Upper lobe of right lung (tissue), 1 donor: ENCODE measurements around the gene ALK. TPM values are rescaled to one million over a fixed set of nuclear protein-coding genes. Genes with fewer than 3 reads are reported as not detected.

Experiments
- ATAC-seq: fragments of 200-7000 bp; cut with Tn5 transposase; one replicate; pipeline ENCODE4 v1.9.1; 2020; ENCODE audit warnings: mild to moderate bottlenecking, moderate library complexity
- DNase-seq: peaks from one replicate; pipeline ENCODE4 v3.0.0-alpha.2; 2020
- H3K27ac ChIP-seq: fragments of 200-600 bp; one replicate; pipeline ENCODE4 v1.8.0; 2022
- H3K27me3 ChIP-seq: fragments of 200-600 bp; one replicate; pipeline ENCODE4 v1.8.0; 2022; ENCODE audit warnings: mild to moderate bottlenecking
- H3K36me3 ChIP-seq: fragments of 200-600 bp; one replicate; pipeline ENCODE4 v1.8.0; 2022
- H3K4me1 ChIP-seq: fragments of 200-600 bp; one replicate; pipeline ENCODE4 v1.8.0; 2022
- H3K4me3 ChIP-seq: fragments of 200-600 bp; one replicate; pipeline ENCODE4 v1.8.0; 2022; ENCODE audit warnings: mild to moderate bottlenecking
- H3K9me3 ChIP-seq: fragments of 200-600 bp; one replicate; pipeline ENCODE4 v1.8.0; 2022
- intact Hi-C: fragments of 100-400 bp; cut with DNase I; formaldehyde crosslinking; loops from one replicate; pipeline ENCODE4 v1.11.0; 2022
- total RNA-seq: library from RNA; stranded (reverse); fragmentation: NEBNext Ultra II Directional; extraction: Animal tissue kit (Norgen Biotek cat#: 25700); gene quantifications from one replicate; pipeline ENCODE4 v1.2.1, GENCODE V29; 2021
- TF ChIP-seq, protein P1 (sequence below): fragments of 200-600 bp; IDR thresholded peaks from one replicate; pipeline ENCODE4 v1.8.0; 2022; ENCODE audit warnings: antibody characterized with exemption
- donor health status: DM: no; HTN: yes; CAD: no; lungs with severe emphysema.

Gene ALK
- total RNA-seq, 1 donor from 2014 or later, result not detected

- Histone ChIP-seq H3K27ac (no peak overlapping the region), H3K27me3 (no peaks in the 10 kb centered on the region), H3K4me1 (no peaks in the 10 kb centered on the region), H3K9me3 (no peaks in the 10 kb centered on the region), H3K4me3 (no peak overlapping the region), H3K36me3 (no peaks in the 10 kb centered on the region)
- intact Hi-C loops, result no loop called here
- DNase-seq, result no peak
- ATAC-seq, result no peak
- TF ChIP-seq, protein P1, sequence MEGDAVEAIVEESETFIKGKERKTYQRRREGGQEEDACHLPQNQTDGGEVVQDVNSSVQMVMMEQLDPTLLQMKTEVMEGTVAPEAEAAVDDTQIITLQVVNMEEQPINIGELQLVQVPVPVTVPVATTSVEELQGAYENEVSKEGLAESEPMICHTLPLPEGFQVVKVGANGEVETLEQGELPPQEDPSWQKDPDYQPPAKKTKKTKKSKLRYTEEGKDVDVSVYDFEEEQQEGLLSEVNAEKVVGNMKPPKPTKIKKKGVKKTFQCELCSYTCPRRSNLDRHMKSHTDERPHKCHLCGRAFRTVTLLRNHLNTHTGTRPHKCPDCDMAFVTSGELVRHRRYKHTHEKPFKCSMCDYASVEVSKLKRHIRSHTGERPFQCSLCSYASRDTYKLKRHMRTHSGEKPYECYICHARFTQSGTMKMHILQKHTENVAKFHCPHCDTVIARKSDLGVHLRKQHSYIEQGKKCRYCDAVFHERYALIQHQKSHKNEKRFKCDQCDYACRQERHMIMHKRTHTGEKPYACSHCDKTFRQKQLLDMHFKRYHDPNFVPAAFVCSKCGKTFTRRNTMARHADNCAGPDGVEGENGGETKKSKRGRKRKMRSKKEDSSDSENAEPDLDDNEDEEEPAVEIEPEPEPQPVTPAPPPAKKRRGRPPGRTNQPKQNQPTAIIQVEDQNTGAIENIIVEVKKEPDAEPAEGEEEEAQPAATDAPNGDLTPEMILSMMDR, result no peak
Observed at GRCh38 chr2:29659178-29659577, 262.2 kb downstream of the ALK start.

- Histone ChIP-seq H3K27me3 (no peaks in the 10 kb centered on the region), H3K27ac (no peak overlapping the region), H3K4me3 (no peak overlapping the region), H3K36me3 (no peaks in the 10 kb centered on the region), H3K9me3 (no peaks in the 10 kb centered on the region), H3K4me1 (no peaks in the 10 kb centered on the region)
- ATAC-seq (no peak), DNase-seq (no peak)
- TF ChIP-seq, protein P1, result no peak
- intact Hi-C loops, result no loop called here
Observed at GRCh38 chr2:29657674-29658073, 263.7 kb downstream of the ALK start.

GRCh38 chr2:29655391-29656086, 265.8 kb downstream of the ALK start:
- DNase-seq, result no peak
- Histone ChIP-seq H3K27me3 (no peaks in the 10 kb centered on the region), H3K36me3 (no peaks in the 10 kb centered on the region), H3K4me3 (no peak overlapping the region), H3K9me3 (no peaks in the 10 kb centered on the region), H3K4me1 (no peaks in the 10 kb centered on the region), H3K27ac (no peak overlapping the region)
- TF ChIP-seq, protein P1, result no peak
- ATAC-seq, result no peak
- intact Hi-C loops, result no loop called here

GRCh38 chr2:29650631-29651097, 270.7 kb downstream of the ALK start:
- no peak overlapping the region for H3K27ac ChIP-seq
- TF ChIP-seq, protein P1, result no peak
- H3K4me3 ChIP-seq, result no peak overlapping the region
- no peaks in the 10 kb centered on the region for H3K4me1 ChIP-seq
- H3K36me3 ChIP-seq, result no peaks in the 10 kb centered on the region
- no peaks in the 10 kb centered on the region for H3K27me3 ChIP-seq
- no peak for DNase-seq
- H3K9me3 ChIP-seq, result no peaks in the 10 kb centered on the region
- no peak for ATAC-seq
- intact Hi-C loops, result no loop called here

DNA sequence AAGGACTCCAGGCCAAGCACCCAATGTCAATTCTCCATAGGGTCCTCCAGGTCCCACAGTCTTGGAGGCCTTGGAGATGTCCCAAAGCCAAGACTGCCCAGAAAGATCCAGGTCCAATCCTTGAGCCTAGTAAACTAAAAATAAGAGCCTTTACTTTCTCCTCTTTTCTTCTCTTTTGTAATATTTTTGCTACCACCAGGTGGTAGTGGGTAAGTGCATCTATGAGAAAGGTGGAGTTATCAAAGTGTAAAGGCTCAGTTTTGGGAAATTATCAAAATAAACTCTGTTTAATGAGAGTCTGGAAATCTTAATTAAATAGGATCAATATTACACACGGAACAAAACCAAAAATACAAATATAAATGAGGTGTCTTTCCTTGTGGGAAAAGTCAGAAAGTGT, 276.4 kb downstream of the ALK start:
- H3K36me3 ChIP-seq, result no peaks in the 10 kb centered on the region
- no peaks in the 10 kb centered on the region for H3K9me3 ChIP-seq
- TF ChIP-seq, protein P1, result no peak
- intact Hi-C loops, result no loop called here
- H3K4me1 ChIP-seq, result no peaks in the 10 kb centered on the region
- no peak overlapping the region for H3K27ac ChIP-seq
- no peaks in the 10 kb centered on the region for H3K27me3 ChIP-seq
- DNase-seq (no peak), ATAC-seq (no peak)
- H3K4me3 ChIP-seq, result no peak overlapping the region
